HG02938 (cell line): ENCODE data around the gene RANBP10.
"Not testable (repeated sequence)": the region's sequence is repeated elsewhere in the genome, so short reads cannot be mapped to it uniquely, and the experiment has no call there.

ENCODE experiments used
- ATAC-seq: cut with Tn5 transposase; IDR thresholded peaks from one replicate; pipeline ENCODE4 v1.9.1; 2021; ENCODE audit warnings: mild to moderate bottlenecking, moderate library complexity; ENCODE audit not compliant: unreplicated experiment

The RANBP10 gene

GRCh38 chr16:67806428-67807147 is at the start of gene RANBP10, which contains the start of gene TSNAXIP1:
Gene RANBP10 (minus strand): TSS chr16:67806560. CDS start chr16:67806536, 24 bp downstream.
Gene TSNAXIP1 (plus strand): TSS chr16:67806889. CDS start chr16:67807150, 261 bp downstream.
- peak; percentile 93 for ATAC-seq

GRCh38 chr16:67855789-67856188 is 49.4 kb upstream of the RANBP10 start:
- no peak for ATAC-seq

- ATAC-seq, result no peak
Observed at GRCh38 chr16:67853670-67854069, 47.3 kb upstream of the RANBP10 start.

DNA sequence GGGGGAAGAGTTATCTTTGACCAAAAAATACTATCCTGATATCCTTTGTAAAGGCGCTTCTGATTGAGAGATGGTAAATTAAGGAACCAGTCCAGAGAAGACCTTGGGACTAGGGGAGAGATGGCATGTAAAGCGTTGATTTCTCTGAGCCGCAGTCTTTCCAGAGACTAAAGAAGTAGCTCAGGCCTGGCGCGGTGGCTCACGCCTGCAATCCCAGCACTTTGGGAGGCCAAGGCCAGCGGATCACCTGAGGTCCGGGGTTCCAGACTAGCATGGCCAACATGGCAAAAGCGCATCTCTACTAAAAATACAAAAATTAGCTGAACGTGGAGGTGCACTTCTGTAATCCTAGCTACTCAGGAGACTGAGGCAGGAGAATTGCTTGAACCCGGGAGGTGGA is 41.8 kb upstream of the RANBP10 start:
- ATAC-seq, result no peak

DNA sequence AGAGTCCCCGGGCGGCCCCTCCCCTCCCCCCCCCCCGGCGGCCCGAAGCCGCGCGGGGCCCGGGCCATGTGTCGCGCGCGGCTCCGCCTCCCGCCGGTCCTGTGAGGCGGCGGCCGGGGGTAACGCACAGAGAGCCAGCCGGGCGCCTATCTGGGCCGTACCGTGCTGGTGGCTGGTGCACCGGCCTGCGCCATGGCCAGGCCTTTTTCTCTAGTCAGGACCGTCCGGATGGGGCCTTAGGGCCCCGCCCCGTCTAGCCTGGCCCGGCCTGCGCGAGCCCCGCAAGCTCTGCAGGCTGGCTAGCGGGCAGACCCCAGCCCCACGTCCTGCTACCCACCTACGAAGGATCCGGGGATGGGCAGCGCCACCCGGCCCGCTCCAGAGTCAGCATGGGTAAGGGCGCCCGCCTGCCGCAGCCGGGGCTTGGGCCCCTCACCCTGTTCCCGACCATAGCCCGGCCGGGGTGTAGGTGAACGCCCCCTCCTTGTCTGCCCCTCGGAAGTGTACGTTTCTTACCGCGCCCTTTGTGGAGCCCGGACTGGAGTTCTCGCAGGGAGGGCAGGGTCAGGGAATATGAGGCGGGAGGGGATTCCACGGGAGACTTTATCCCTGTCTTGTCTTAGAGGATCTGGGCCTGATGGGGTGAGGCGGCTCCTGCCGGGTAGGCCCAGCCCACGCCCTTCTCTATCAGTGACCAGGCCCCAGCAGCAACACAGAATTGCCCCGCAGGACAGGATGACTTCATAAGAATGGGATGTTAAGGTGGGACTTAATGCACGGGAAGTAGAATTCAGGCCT is 40.9 kb upstream of the RANBP10 start, which contains the start of gene CENPT:
Gene CENPT (minus strand): TSS at position 630 of the 798 bp plus-strand sequence. CDS start 13,834 bp downstream, outside the sequence.
- peak; percentile 27 for ATAC-seq

DNA sequence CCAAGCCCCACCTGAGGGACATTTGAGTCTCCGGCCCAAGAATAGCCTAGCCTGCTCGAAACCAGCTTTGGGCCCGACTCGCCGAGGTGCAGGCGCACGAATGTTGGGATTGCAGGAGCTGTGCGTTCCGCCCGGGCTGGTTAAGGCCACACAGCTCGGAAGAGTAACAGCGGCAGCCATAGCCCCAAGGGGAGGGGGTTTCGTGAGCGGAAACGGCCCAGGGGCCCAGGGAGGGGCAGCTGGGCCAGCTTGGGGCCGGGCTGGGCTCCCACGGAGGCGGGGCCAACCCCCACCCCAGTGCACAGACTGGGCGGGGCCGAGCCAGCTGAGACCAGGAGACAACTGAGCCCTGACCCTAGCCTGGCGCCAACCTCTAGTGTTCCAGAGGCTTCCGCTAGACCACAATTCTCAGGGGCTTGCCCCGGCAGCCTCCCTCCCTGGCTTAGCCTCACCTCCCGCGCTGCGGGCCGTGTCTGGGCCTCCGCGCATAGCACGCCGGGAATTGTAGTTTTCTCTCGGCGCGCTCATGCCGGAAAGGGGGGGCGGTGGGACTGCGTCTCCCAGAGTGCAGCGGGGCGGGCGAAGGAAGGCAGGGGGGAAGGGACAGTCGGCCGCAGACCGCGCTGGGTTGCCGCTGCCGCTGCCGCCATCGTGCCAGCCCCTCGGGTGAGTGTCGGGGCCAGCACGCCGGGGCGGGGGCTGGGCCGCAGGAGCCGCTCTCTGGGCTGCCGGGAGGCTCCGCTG is 40.1 kb upstream of the RANBP10 start, which contains the start of gene NUTF2:
Gene NUTF2 (plus strand): TSS at position 614 of the 744 bp plus-strand sequence. CDS start 18,198 bp downstream, outside the sequence.
- ATAC-seq, result peak; percentile 54

GRCh38 chr16:67846063-67846319 is 39.6 kb upstream of the RANBP10 start:
- no peak for ATAC-seq

DNA sequence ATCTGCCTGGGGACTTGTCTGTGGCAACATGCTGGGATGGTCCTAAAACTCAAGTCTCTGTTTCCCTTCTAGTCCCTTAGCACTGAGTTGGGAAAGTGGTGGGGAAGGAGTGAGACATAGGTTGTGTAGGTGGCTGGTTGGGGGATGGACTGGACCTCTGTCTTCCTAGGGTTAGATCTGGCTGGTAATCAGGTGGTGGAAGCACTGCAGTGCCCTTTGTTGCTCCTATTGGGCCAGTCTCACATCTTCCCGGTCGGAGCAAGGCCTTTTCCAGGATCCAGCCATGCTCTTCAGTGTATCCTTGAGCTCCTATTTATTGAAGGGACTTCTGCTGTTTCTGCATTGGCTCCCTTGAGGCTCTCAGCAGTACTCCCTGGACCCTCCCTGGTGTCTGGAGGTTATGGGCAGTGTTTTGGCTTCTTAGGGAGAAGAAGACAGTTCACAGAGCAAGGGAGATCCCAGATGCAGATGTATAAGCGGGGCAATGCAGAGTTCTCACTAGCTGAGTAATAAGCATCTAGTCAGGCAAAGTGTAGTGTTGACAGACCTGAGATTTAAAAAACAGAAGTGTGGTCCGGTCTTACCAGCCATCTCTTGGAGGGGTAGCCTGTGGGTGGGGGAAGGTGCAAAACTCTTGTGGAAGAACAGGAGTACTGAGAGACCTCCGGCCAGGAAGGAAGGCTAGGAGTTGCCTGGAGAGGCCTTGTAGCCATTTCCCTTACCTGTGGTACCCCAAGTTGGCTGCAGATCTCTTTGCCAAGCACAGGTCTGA is 39.1 kb upstream of the RANBP10 start:
- ATAC-seq, result no peak

- ATAC-seq, result no peak
Observed at GRCh38 chr16:67844497-67844896, 38.1 kb upstream of the RANBP10 start.

DNA sequence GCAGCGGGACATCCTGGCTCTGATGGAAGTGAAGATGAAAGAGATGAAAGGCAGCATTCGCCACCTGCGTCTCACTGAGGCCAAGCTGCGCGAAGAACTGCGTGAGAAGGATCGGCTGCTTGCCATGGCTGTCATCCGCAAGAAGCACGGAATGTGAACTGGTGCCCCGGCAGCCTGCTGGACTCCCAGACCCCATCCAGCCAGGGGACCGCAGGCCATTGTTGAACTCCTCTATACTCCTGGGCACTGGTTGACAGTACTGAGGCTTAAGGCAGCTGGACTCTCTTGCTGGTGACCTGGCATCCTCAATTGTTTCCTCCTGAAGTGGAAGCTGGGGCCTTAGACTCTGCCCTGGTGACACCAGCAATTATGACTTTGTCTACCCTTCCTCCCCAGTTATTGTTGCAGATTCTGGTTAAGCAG is 37.0 kb upstream of the RANBP10 start:
- ATAC-seq, result no peak

DNA sequence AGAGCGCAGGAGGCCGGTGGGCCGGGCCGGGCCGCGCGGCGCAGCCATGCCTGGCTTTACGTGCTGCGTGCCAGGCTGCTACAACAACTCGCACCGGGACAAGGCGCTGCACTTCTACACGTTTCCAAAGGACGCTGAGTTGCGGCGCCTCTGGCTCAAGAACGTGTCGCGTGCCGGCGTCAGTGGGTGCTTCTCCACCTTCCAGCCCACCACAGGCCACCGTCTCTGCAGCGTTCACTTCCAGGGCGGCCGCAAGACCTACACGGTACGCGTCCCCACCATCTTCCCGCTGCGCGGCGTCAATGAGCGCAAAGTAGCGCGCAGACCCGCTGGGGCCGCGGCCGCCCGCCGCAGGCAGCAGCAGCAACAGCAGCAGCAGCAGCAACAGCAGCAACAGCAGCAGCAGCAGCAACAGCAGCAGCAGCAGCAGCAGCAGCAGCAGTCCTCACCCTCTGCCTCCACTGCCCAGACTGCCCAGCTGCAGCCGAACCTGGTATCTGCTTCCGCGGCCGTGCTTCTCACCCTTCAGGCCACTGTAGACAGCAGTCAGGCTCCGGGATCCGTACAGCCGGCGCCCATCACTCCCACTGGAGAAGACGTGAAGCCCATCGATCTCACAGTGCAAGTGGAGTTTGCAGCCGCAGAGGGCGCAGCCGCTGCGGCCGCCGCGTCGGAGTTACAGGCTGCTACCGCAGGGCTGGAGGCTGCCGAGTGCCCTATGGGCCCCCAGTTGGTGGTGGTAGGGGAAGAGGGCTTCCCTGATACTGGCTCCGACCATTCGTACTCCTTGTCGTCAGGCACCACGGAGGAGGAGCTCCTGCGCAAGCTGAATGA is 36.4 kb upstream of the RANBP10 start:
- peak; percentile 6 for ATAC-seq

GRCh38 chr16:67841816-67842508 is 35.6 kb upstream of the RANBP10 start, which contains the start of gene THAP11:
Gene THAP11 (plus strand): TSS chr16:67842320. CDS start chr16:67842555, 235 bp downstream.
- peak; percentile 36 for ATAC-seq

- ATAC-seq, result no peak
Observed at GRCh38 chr16:67841198-67841815, 34.9 kb upstream of the RANBP10 start.

GRCh38 chr16:67837811-67838210 is 31.5 kb upstream of the RANBP10 start:
- no peak for ATAC-seq

- not testable (repeated sequence) for ATAC-seq
Observed at GRCh38 chr16:67837190-67837589, 30.8 kb upstream of the RANBP10 start.

- ATAC-seq, result no peak
Observed at GRCh38 chr16:67834242-67834614, 27.9 kb upstream of the RANBP10 start.

GRCh38 chr16:67833415-67834241 is 27.3 kb upstream of the RANBP10 start:
- peak; percentile 97 for ATAC-seq

DNA sequence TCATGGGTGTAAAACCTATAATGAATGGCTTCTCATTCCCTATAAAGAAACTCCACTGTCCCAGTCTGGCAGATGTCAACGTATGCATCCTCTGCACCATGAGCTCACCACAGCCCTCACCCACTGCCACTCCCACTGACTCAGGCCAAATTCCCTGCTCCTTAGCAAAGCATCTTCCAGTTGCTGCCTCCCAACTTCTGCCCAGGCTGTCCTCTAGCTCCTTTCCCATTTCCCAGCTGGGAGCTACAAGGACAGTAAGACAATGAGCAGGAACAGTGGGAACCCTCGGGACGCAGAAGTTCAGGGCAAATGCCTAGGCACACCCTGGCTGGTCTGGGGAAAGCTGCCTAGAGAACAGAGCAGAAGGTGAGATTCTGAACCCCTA is 26.7 kb upstream of the RANBP10 start:
- no peak for ATAC-seq
